ENCODE measurements around the gene ASCC1. TPM values are rescaled to one million over a fixed set of nuclear protein-coding genes. Genes with fewer than 3 reads are reported as not detected.

ASCC1 gene
- total and polyA plus RNA-seq, 2 of the 13 experiments (the other 11 are each of a cell fraction or from before 2014, with no cell fraction given), result 21.6 to 30.1 TPM

- 0 out of 2 replicates have a peak, but pooled peaks have one; percentile 44 for TF ChIP-seq ZNF543 (CRISPR knock-in tag; IDR thresholded peaks at IDR 0.05)
- no peak for TF ChIP-seq ZNF644 (CRISPR knock-in tag; IDR thresholded peaks at IDR 0.05; ENCODE audit: low read depth)
- 0 out of 2 replicates have a peak, but pooled peaks have one; percentile 74 for TF ChIP-seq ZSCAN9 (CRISPR knock-in tag; IDR thresholded peaks at IDR 0.05; ENCODE audit: borderline replicate concordance)
- TF ChIP-seq CENPT (CRISPR knock-in tag; IDR thresholded peaks at IDR 0.05; ENCODE audit: low read depth), result no peak
- TF ChIP-seq CBX2 (IDR thresholded peaks at IDR 0.05; ENCODE audit: low read depth, low read length), result no peak
- TF ChIP-seq CBX2 (CRISPR knock-in tag; IDR thresholded peaks at IDR 0.05; ENCODE audit: low read depth), result 0 out of 2 replicates have a peak, but pooled peaks have one; percentile 61
- TF ChIP-seq ZHX2 (IDR thresholded peaks at IDR 0.05; ENCODE audit: low read depth), result no peak
- TF ChIP-seq ZHX2 (CRISPR knock-in tag; IDR thresholded peaks at IDR 0.05; ENCODE audit: borderline replicate concordance), result no peak
- no peak for TF ChIP-seq ZSCAN30 (CRISPR knock-in tag; IDR thresholded peaks at IDR 0.05)
- no peak for TF ChIP-seq FOXK2 (IDR thresholded peaks at IDR 0.05)
- no peak for TF ChIP-seq NFYB (CRISPR knock-in tag; IDR thresholded peaks at IDR 0.05)
- no peak for TF ChIP-seq ZNF615 (CRISPR knock-in tag; IDR thresholded peaks at IDR 0.05; ENCODE audit: borderline replicate concordance)
- TF ChIP-seq PPARG (CRISPR knock-in tag; conservative IDR thresholded peaks at IDR 0.05), result peak; percentile 60; the same call in 1 of the 2 replicates
- TF ChIP-seq FOXP1 (IDR thresholded peaks at IDR 0.05), result no peak
- TF ChIP-seq FOXP1 (CRISPR knock-in tag; IDR thresholded peaks at IDR 0.05), result no peak
- no peak for TF ChIP-seq ZNF362 (CRISPR knock-in tag; IDR thresholded peaks at IDR 0.05; ENCODE audit: borderline replicate concordance)
- no peak; the same call in 1 of the 2 replicates for TF ChIP-seq HDAC2 (CRISPR knock-in tag; IDR thresholded peaks at IDR 0.05)
- TF ChIP-seq ISX (CRISPR knock-in tag; conservative IDR thresholded peaks at IDR 0.05), result no peak
- 0 out of 2 replicates have a peak, but pooled peaks have one; percentile 17 for TF ChIP-seq ZNF740 (CRISPR knock-in tag; IDR thresholded peaks at IDR 0.05)
- no peak for TF ChIP-seq ZNF564 (CRISPR knock-in tag; IDR thresholded peaks at IDR 0.05)
- TF ChIP-seq SNRNP70 (IDR thresholded peaks at IDR 0.05; ENCODE audit: low read depth, low read length), result no peak
- TF ChIP-seq ZNF343 (CRISPR knock-in tag; IDR thresholded peaks at IDR 0.05), result no peak
- TF ChIP-seq ZNF326 (CRISPR knock-in tag; IDR thresholded peaks at IDR 0.05; ENCODE audit: borderline replicate concordance), result no peak
- TF ChIP-seq CREB3 (CRISPR knock-in tag; IDR thresholded peaks at IDR 0.05), result no peak
- TF ChIP-seq MXI1 (IDR thresholded peaks at IDR 0.05; ENCODE audit: borderline replicate concordance, low read depth, low read length), result no peak
Observed at GRCh38 chr10:72248468-72249151, 32.5 kb upstream of the ASCC1 start (continued).

Data from HepG2 (cell line).